HepG2 (cell line): ENCODE results near the gene PLXND1. TPM values are rescaled to one million over a fixed set of nuclear protein-coding genes. Genes with fewer than 3 reads are reported as not detected.

Experiments used
- KDM1A ChIP-seq: IDR thresholded peaks from 2 replicates; pipeline ENCODE4 v1.6.1; 2016; ENCODE audit warnings: missing compliant biosample characterization
- KLF16 ChIP-seq, 2 experiments: sonication (generic) in 1 of 2; formaldehyde crosslinking in 1 of 2; IDR thresholded peaks; 2 replicates each; pipeline versions ENCODE4 v1.6.1 to v1.8.0; 2016 to 2023; ENCODE audit warnings: missing genetic modification reagents in 2 of 2, missing compliant biosample characterization in 1 of 2
- MEIS2 ChIP-seq: sonication (generic); formaldehyde crosslinking; IDR thresholded peaks from 2 replicates; pipeline ENCODE4 v1.9.0; 2021; ENCODE audit warnings: mild to moderate bottlenecking, missing genetic modification reagents
- NPAS2 ChIP-seq: sonication (generic); formaldehyde crosslinking; IDR thresholded peaks from 2 replicates; pipeline ENCODE4 v1.8.0; 2022; ENCODE audit warnings: mild to moderate bottlenecking, missing genetic modification reagents, borderline replicate concordance
- POLR2A ChIP-seq, 2 experiments: IDR thresholded peaks; 2 replicates each; pipeline ENCODE4 v1.6.1; 2011; ENCODE audit warnings: low read depth in 2 of 2, low read length in 2 of 2, mild to moderate bottlenecking in 1 of 2, moderate library complexity in 1 of 2; ENCODE audit not compliant: insufficient read depth in 1 of 2
- SRSF9 ChIP-seq: fragments of 200-400 bp; formaldehyde crosslinking; IDR thresholded peaks from 2 replicates; pipeline ENCODE4 v1.6.1; 2018; ENCODE audit warnings: borderline replicate concordance, mild to moderate bottlenecking, low read depth, low read length; ENCODE audit not compliant: insufficient read depth, poor library complexity, severe bottlenecking
- U2AF1 ChIP-seq: fragments of 200-400 bp; formaldehyde crosslinking; optimal IDR thresholded peaks from 2 replicates; pipeline ENCODE3; 2017; ENCODE audit warnings: mild to moderate bottlenecking, low read depth, low read length
- ZFP1 ChIP-seq: IDR thresholded peaks from 2 replicates; pipeline ENCODE4 v1.6.1; 2016
- ZNF12 ChIP-seq: sonication (generic); formaldehyde crosslinking; IDR thresholded peaks from 2 replicates; pipeline ENCODE4 v1.5.0; 2020; ENCODE audit warnings: missing genetic modification reagents
- ZNF143 ChIP-seq: sonication (generic); formaldehyde crosslinking; IDR thresholded peaks from 2 replicates; pipeline ENCODE4 v1.4.0; 2020; ENCODE audit warnings: missing genetic modification reagents
- ZNF235 ChIP-seq: sonication (generic); formaldehyde crosslinking; IDR thresholded peaks from 2 replicates; pipeline ENCODE4 v1.8.1; 2023; ENCODE audit warnings: mild to moderate bottlenecking, missing genetic modification reagents, borderline replicate concordance
- ZNF432 ChIP-seq: sonication (generic); formaldehyde crosslinking; IDR thresholded peaks from 2 replicates; pipeline ENCODE4 v1.5.0; 2020; ENCODE audit warnings: missing genetic modification reagents, mild to moderate bottlenecking, borderline replicate concordance
- ZSCAN21 ChIP-seq: sonication (generic); formaldehyde crosslinking; IDR thresholded peaks from 2 replicates; pipeline ENCODE4 v1.8.0; 2022; ENCODE audit warnings: mild to moderate bottlenecking, missing genetic modification reagents, moderate library complexity, borderline replicate concordance
- polyA plus RNA-seq, 8 experiments: library from polyadenylated mRNA; depleted of rRNA in 3 of 8; stranded (reverse) in 7 of 8; unstranded in 1 of 8; fragments of >200 nt; fragmentation: Illumina TruSeq in 4 of 8; extraction: Trizol in 4 of 8; gene quantifications; 2 replicates each; pipeline versions ENCODE4 v1.2.1 to v1.2.3, GENCODE V29; 2011 to 2016; ENCODE audit warnings: low read depth in 4 of 8, missing spikeins in 1 of 8, mixed read lengths in 1 of 8; ENCODE audit not compliant: insufficient read depth in 1 of 8
- total RNA-seq, 5 experiments: library from RNA; depleted of rRNA; stranded (reverse); fragments of >200 nt; fragmentation: Illumina TruSeq; extraction: Trizol; gene quantifications; 2 replicates each; pipeline ENCODE4 v1.2.3, GENCODE V29; 2016; ENCODE audit warnings: low read depth in 1 of 5
- TF ChIP-seq, protein P1 (sequence below): sonication (generic); formaldehyde crosslinking; IDR thresholded peaks from 2 replicates; pipeline ENCODE4 v1.4.0; 2020; ENCODE audit warnings: missing genetic modification reagents, mild to moderate bottlenecking, borderline replicate concordance
- TF ChIP-seq, protein P2 (sequence below): sonication (generic); formaldehyde crosslinking; IDR thresholded peaks from 2 replicates; pipeline ENCODE4 v1.9.0; 2021; ENCODE audit warnings: mild to moderate bottlenecking, missing genetic modification reagents
- TF ChIP-seq, protein P3 (sequence below): sonication (generic); formaldehyde crosslinking; IDR thresholded peaks from 2 replicates; pipeline ENCODE4 v1.4.0; 2020; ENCODE audit warnings: missing genetic modification reagents, borderline replicate concordance

The PLXND1 gene
- total and polyA plus RNA-seq, 2 of the 13 experiments (the other 11 are each of a cell fraction or from before 2014, with no cell fraction given): 15.9 to 42.0 TPM

GRCh38 chr3:129626744-129627349 is 20.4 kb upstream of the PLXND1 start (continued):
- TF ChIP-seq, protein P1, sequence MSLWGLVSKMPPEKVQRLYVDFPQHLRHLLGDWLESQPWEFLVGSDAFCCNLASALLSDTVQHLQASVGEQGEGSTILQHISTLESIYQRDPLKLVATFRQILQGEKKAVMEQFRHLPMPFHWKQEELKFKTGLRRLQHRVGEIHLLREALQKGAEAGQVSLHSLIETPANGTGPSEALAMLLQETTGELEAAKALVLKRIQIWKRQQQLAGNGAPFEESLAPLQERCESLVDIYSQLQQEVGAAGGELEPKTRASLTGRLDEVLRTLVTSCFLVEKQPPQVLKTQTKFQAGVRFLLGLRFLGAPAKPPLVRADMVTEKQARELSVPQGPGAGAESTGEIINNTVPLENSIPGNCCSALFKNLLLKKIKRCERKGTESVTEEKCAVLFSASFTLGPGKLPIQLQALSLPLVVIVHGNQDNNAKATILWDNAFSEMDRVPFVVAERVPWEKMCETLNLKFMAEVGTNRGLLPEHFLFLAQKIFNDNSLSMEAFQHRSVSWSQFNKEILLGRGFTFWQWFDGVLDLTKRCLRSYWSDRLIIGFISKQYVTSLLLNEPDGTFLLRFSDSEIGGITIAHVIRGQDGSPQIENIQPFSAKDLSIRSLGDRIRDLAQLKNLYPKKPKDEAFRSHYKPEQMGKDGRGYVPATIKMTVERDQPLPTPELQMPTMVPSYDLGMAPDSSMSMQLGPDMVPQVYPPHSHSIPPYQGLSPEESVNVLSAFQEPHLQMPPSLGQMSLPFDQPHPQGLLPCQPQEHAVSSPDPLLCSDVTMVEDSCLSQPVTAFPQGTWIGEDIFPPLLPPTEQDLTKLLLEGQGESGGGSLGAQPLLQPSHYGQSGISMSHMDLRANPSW (CRISPR knock-in tag): peak; percentile 72; the same call in 1 of the 2 replicates
- TF ChIP-seq, protein P2, sequence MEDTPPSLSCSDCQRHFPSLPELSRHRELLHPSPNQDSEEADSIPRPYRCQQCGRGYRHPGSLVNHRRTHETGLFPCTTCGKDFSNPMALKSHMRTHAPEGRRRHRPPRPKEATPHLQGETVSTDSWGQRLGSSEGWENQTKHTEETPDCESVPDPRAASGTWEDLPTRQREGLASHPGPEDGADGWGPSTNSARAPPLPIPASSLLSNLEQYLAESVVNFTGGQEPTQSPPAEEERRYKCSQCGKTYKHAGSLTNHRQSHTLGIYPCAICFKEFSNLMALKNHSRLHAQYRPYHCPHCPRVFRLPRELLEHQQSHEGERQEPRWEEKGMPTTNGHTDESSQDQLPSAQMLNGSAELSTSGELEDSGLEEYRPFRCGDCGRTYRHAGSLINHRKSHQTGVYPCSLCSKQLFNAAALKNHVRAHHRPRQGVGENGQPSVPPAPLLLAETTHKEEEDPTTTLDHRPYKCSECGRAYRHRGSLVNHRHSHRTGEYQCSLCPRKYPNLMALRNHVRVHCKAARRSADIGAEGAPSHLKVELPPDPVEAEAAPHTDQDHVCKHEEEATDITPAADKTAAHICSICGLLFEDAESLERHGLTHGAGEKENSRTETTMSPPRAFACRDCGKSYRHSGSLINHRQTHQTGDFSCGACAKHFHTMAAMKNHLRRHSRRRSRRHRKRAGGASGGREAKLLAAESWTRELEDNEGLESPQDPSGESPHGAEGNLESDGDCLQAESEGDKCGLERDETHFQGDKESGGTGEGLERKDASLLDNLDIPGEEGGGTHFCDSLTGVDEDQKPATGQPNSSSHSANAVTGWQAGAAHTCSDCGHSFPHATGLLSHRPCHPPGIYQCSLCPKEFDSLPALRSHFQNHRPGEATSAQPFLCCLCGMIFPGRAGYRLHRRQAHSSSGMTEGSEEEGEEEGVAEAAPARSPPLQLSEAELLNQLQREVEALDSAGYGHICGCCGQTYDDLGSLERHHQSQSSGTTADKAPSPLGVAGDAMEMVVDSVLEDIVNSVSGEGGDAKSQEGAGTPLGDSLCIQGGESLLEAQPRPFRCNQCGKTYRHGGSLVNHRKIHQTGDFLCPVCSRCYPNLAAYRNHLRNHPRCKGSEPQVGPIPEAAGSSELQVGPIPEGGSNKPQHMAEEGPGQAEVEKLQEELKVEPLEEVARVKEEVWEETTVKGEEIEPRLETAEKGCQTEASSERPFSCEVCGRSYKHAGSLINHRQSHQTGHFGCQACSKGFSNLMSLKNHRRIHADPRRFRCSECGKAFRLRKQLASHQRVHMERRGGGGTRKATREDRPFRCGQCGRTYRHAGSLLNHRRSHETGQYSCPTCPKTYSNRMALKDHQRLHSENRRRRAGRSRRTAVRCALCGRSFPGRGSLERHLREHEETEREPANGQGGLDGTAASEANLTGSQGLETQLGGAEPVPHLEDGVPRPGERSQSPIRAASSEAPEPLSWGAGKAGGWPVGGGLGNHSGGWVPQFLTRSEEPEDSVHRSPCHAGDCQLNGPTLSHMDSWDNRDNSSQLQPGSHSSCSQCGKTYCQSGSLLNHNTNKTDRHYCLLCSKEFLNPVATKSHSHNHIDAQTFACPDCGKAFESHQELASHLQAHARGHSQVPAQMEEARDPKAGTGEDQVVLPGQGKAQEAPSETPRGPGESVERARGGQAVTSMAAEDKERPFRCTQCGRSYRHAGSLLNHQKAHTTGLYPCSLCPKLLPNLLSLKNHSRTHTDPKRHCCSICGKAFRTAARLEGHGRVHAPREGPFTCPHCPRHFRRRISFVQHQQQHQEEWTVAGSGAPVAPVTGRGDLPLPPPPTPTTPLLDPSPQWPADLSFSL: no peak
- TF ChIP-seq MEIS2 (CRISPR knock-in tag): peak; percentile 96
- peak; percentile 19 for TF ChIP-seq U2AF1
- TF ChIP-seq, protein P3, sequence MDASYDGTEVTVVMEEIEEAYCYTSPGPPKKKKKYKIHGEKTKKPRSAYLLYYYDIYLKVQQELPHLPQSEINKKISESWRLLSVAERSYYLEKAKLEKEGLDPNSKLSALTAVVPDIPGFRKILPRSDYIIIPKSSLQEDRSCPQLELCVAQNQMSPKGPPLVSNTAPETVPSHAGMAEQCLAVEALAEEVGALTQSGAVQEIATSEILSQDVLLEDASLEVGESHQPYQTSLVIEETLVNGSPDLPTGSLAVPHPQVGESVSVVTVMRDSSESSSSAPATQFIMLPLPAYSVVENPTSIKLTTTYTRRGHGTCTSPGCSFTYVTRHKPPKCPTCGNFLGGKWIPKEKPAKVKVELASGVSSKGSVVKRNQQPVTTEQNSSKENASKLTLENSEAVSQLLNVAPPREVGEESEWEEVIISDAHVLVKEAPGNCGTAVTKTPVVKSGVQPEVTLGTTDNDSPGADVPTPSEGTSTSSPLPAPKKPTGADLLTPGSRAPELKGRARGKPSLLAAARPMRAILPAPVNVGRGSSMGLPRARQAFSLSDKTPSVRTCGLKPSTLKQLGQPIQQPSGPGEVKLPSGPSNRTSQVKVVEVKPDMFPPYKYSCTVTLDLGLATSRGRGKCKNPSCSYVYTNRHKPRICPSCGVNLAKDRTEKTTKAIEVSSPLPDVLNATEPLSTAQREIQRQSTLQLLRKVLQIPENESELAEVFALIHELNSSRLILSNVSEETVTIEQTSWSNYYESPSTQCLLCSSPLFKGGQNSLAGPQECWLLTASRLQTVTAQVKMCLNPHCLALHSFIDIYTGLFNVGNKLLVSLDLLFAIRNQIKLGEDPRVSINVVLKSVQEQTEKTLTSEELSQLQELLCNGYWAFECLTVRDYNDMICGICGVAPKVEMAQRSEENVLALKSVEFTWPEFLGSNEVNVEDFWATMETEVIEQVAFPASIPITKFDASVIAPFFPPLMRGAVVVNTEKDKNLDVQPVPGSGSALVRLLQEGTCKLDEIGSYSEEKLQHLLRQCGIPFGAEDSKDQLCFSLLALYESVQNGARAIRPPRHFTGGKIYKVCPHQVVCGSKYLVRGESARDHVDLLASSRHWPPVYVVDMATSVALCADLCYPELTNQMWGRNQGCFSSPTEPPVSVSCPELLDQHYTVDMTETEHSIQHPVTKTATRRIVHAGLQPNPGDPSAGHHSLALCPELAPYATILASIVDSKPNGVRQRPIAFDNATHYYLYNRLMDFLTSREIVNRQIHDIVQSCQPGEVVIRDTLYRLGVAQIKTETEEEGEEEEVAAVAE (CRISPR knock-in tag): 0 out of 2 replicates have a peak, but pooled peaks have one; percentile 13
- TF ChIP-seq POLR2A (IDR thresholded peaks at IDR 0.05; ENCODE audit: insufficient read depth in 1 of 2, low read depth in 2 of 2, low read length in 2 of 2): peak in 1 of 2 experiments; percentile 64; a peak in 1 of 4 replicates
- no peak; the same call in 1 of the 2 replicates for TF ChIP-seq ZFP1 (CRISPR knock-in tag)
- TF ChIP-seq KDM1A: no peak
- TF ChIP-seq ZNF235 (CRISPR knock-in tag): no peak
- no peak for TF ChIP-seq SRSF9
- peak in 1 of 2 experiments; percentile 88; a peak in 2 of 4 replicates for TF ChIP-seq KLF16 (CRISPR knock-in tag; IDR thresholded peaks at IDR 0.05)
- TF ChIP-seq ZNF143 (CRISPR knock-in tag): no peak
- no peak for TF ChIP-seq NPAS2 (CRISPR knock-in tag)
- peak; percentile 55; the same call in 1 of the 2 replicates for TF ChIP-seq ZSCAN21 (CRISPR knock-in tag)
- no peak for TF ChIP-seq ZNF432 (CRISPR knock-in tag)
- TF ChIP-seq ZNF12 (CRISPR knock-in tag): peak; percentile 80
